Cardiac atrium fibroblast (primary cell): Measurements from ENCODE around the gene RNASE13. TPM values are rescaled to one million over a fixed set of nuclear protein-coding genes. Genes with fewer than 3 reads are reported as not detected.

Experiments used
- total RNA-seq: library from RNA; depleted of rRNA; stranded (reverse); fragments of >200 nt; gene quantifications from 2 replicates; pipeline ENCODE4 v1.2.3, GENCODE V29; 2015

The RNASE13 gene
- not detected in 2 replicates for total RNA-seq

GRCh38 chr14:21034707-21035106 is at the start of gene RNASE13:
RNASE13 (minus strand) TSS chr14:21034807; CDS start chr14:21034288, 519 bp downstream.

GRCh38 chr14:21070083-21070609 is 35.5 kb upstream of the RNASE13 start, which contains the start of gene ARHGEF40:
ARHGEF40 (plus strand) TSS chr14:21070304; CDS start chr14:21070397, 93 bp downstream.

DNA sequence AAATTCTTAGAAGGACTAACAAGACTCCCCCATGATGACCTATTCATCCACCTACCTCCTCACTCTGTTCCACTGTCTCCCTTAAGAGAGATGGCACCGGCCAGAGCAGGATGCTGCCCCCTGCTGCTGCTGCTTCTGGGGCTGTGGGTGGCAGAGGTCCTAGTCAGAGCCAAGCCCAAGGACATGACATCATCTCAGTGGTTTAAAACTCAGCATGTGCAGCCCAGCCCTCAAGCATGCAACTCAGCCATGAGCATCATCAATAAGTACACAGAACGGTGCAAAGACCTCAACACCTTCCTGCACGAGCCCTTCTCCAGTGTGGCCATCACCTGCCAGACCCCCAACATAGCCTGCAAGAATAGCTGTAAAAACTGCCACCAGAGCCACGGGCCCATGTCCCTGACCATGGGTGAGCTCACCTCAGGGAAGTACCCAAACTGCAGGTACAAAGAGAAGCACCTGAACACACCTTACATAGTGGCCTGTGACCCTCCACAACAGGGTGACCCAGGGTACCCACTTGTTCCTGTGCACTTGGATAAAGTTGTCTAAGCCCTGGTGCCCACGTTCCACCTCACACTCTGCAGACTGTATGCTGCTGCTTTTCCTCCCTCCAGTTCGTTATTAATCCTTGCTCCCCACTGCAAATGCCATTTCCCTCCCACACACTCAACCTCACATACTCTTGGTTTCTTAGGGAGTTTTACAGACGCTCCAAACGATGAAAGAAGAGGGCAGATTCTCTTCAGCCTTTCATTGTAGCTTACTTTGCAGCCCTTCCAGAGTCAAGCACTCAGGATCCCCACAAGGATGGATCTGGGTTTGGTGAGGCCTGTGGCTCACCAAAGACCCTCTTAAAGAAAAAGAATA is 23.4 kb upstream of the RNASE13 start, which contains the start of gene RNASE8:
TSS of gene RNASE8 (plus strand) at position 20 of the 873 bp plus-strand sequence. CDS start at position 91, 71 bp downstream.

DNA sequence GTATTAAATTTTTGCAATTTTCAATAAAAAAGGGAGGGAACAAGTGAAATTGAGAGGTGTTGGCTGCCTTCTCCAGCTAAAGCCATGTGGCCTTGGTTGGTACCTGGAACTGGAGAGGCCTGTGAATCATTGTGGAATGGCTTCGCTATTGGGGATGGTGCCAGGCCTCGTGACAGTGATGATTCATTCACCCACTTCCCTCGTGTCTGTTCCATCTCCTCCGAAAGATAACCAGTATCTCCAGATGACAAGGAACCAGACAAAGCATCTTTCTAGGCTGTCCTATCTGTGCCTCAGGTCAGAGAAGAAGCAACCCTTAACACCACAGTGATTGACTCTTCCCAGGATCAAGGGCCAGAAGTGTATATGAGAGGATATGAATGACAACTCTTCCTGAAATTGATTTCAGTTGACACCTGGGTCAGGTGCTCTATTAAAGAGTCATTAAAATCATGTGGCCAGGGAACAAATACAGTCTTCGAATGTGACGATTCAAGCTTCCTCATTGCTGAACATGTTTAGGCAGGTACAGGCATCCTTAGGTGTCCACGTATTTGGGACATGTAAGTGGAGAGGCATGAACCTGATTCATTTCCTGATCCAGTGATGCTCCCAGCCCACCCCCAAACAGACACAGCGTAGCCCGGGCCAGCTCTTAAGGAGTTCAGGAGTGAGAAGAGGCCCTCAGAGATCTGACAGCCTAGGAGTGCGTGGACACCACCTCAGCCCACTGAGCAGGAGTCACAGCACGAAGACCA is 7.2 kb upstream of the RNASE13 start, which contains the start of gene RNASE7:
TSS of gene RNASE7 (plus strand) at position 687 of the 758 bp plus-strand sequence. CDS start 631 bp downstream, outside the sequence.

GRCh38 chr14:21029917-21030316 is 4.7 kb downstream of the RNASE13 start, which contains the start of gene TPPP2:
TPPP2 (plus strand) TSS chr14:21030217; CDS start chr14:21030582, 365 bp downstream.

DNA sequence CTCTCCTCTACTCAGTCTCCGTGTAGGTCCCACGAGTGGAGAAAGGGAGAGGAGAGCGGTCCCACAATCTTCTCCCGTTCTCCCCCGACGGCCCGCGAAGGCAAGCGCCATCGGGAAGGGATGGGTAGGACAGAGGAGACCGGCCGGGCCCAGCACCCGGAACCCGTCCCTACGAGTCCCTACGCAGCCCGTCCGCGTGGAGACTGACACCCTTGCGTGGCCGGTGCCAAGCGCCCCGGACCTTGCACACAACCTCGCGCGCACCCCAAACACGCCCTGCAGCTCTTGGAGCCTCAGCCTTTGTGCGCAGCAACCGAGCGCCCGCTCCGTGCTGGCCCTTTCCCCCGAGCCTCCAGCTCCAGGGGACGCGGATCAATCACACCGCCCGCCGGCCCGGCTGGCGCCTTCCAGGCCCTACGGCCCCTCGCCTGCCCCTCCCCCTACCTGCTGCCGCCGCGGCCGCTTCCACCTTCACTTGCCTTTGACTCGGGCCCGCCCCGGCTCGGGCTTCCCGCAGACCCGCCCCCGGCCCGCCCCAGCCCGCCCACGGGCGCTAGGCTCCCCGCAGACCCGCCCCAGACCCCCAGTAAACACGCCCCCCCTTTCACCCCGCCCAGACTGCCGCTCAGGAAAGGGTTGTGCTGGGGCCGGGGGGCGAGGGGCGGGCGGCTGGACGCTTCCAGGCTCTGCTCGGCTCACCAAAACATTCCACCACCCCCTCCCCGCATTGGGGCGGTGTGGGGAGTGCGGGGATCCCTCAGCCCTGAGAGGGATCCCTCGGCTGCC is 9.8 kb downstream of the RNASE13 start, which contains the start of gene NDRG2:
TSS of gene NDRG2 (minus strand) at position 477 of the 786 bp plus-strand sequence. CDS start 1,746 bp downstream, outside the sequence.

DNA sequence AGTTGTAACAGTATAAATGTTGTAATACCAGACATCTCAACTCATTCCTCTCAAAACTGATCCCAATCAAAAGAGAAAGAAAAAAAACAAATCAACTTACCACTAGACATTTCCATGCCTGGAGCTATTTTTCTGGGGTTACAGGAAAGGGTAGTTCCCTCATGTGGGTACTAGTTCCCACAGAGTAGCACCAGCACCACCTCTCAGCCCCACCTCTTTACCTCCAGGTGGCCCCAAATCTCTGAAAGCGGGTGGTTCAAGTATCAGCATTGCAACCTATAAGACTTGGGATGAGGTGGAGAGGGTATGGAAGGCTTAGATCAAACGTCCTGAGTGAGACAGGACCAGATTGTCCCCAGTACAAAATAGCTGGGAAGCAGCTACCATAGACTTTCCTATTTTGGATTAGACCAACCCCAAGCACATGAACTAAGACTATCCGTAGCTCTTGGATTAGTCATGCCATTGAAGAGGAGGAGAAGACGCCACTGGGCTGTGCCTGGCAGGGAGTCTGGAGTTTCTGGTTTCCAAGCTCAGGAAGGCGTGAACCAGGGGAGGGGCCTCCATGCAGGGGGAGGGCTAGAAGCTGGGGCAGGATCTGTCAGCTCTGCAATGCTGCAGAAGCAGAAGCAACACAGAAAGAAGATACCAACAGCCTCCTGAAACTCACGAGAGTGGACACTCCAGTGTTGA is 35.8 kb downstream of the RNASE13 start, which contains the start of gene SLC39A2:
TSS of gene SLC39A2 (plus strand) at position 620 of the 693 bp plus-strand sequence. CDS start 154 bp downstream, outside the sequence.

GRCh38 chr14:20989787-20990600 is 44.6 kb downstream of the RNASE13 start, which contains the start of gene METTL17:
METTL17 (plus strand) TSS chr14:20989980; CDS start chr14:20990003, 23 bp downstream.

Other genes with a start within 250 kb of the RNASE13 start
- gene RNASE1, start 232.0 kb downstream of the RNASE13 start, total RNA-seq, result 3.4 and 8.1 TPM in 2 replicates
- not detected in 2 replicates for gene RNASE3, start 143.4 kb downstream of the RNASE13 start, total RNA-seq
- gene RNASE2, start 79.3 kb downstream of the RNASE13 start, total RNA-seq, result not detected in 2 replicates
- 36.8 and 104 TPM in 2 replicates for gene METTL17, start 44.8 kb downstream of the RNASE13 start, total RNA-seq
- not detected in 2 replicates for gene SLC39A2, start 35.5 kb downstream of the RNASE13 start, total RNA-seq
- gene NDRG2, start 9.7 kb downstream of the RNASE13 start, total RNA-seq, result 14.7 and 16.4 TPM in 2 replicates
- not detected in 2 replicates for gene TPPP2, start 4.6 kb downstream of the RNASE13 start, total RNA-seq
- gene RNASE7, start 7.6 kb upstream of the RNASE13 start, total RNA-seq, result not detected in 2 replicates
- not detected in 2 replicates for gene RNASE8, start 23.0 kb upstream of the RNASE13 start, total RNA-seq
- 27.3 and 38.1 TPM in 2 replicates for gene ARHGEF40, start 35.5 kb upstream of the RNASE13 start, total RNA-seq
- gene ZNF219, start 63.8 kb upstream of the RNASE13 start, total RNA-seq, result 7.9 and 8.1 TPM in 2 replicates
- gene TMEM253, start 66.3 kb upstream of the RNASE13 start, total RNA-seq, result not detected in 2 replicates
- not detected in 2 replicates for gene OR5AU1, start 121.3 kb upstream of the RNASE13 start, total RNA-seq
- gene HNRNPC, start 234.6 kb upstream of the RNASE13 start, total RNA-seq, result 379 and 468 TPM in 2 replicates
- not detected in 2 replicates for gene RPGRIP1, start 245.3 kb upstream of the RNASE13 start, total RNA-seq